ENCODE measurements around the gene TRIP10. TPM values are rescaled to one million over a fixed set of nuclear protein-coding genes. Genes with fewer than 3 reads are reported as not detected.

TRIP10 gene
- total and polyA plus RNA-seq, 2 of the 13 experiments (the other 11 are each of a cell fraction or from before 2014, with no cell fraction given): 32.5 to 33.2 TPM

GRCh38 chr19:6753178-6754031 lies 13.9 kb downstream of the TRIP10 start (continued):
- no peak; the same call in 1 of the 2 replicates for TF ChIP-seq HNF4G (IDR thresholded peaks at IDR 0.05; ENCODE audit: borderline replicate concordance, low read depth, low read length)
- no peak; the same call in 1 of the 2 replicates for TF ChIP-seq HNF4G (CRISPR knock-in tag; IDR thresholded peaks at IDR 0.05; ENCODE audit: borderline replicate concordance, low read depth)
- TF ChIP-seq STAT5B (CRISPR knock-in tag; IDR thresholded peaks at IDR 0.05): no peak
- TF ChIP-seq, protein P1, sequence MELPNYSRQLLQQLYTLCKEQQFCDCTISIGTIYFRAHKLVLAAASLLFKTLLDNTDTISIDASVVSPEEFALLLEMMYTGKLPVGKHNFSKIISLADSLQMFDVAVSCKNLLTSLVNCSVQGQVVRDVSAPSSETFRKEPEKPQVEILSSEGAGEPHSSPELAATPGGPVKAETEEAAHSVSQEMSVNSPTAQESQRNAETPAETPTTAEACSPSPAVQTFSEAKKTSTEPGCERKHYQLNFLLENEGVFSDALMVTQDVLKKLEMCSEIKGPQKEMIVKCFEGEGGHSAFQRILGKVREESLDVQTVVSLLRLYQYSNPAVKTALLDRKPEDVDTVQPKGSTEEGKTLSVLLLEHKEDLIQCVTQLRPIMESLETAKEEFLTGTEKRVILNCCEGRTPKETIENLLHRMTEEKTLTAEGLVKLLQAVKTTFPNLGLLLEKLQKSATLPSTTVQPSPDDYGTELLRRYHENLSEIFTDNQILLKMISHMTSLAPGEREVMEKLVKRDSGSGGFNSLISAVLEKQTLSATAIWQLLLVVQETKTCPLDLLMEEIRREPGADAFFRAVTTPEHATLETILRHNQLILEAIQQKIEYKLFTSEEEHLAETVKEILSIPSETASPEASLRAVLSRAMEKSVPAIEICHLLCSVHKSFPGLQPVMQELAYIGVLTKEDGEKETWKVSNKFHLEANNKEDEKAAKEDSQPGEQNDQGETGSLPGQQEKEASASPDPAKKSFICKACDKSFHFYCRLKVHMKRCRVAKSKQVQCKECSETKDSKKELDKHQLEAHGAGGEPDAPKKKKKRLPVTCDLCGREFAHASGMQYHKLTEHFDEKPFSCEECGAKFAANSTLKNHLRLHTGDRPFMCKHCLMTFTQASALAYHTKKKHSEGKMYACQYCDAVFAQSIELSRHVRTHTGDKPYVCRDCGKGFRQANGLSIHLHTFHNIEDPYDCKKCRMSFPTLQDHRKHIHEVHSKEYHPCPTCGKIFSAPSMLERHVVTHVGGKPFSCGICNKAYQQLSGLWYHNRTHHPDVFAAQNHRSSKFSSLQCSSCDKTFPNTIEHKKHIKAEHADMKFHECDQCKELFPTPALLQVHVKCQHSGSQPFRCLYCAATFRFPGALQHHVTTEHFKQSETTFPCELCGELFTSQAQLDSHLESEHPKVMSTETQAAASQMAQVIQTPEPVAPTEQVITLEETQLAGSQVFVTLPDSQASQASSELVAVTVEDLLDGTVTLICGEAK (IDR thresholded peaks at IDR 0.05): no peak
- TF ChIP-seq, protein P1 (CRISPR knock-in tag; IDR thresholded peaks at IDR 0.05): no peak
- no peak for TF ChIP-seq NCOR1 (IDR thresholded peaks at IDR 0.05; ENCODE audit: borderline replicate concordance, low read length)
- TF ChIP-seq ZNF282 (IDR thresholded peaks at IDR 0.05; ENCODE audit: partially characterized antibody): no peak
- no peak for TF ChIP-seq NFYB (CRISPR knock-in tag; IDR thresholded peaks at IDR 0.05)
- TF ChIP-seq, protein P2, sequence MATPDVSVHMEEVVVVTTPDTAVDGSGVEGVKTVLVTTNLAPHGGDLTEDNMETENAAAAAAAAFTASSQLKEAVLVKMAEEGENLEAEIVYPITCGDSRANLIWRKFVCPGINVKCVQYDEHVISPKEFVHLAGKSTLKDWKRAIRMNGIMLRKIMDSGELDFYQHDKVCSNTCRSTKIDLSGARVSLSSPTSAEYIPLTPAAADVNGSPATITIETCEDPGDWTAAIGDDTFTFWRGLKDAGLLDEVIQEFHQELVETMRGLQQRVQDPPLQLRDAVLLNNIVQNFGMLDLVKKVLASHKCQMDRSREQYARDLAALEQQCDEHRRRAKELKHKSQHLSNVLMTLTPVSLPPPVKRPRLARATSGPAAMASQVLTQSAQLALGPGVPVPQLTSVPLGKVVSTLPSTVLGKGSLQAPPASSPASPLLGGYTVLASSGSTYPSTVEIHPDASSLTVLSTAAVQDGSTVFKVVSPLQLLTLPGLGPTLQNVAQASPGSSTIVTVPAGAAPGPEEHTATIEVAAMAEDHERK (CRISPR knock-in tag; IDR thresholded peaks at IDR 0.05; ENCODE audit: low read depth): no peak
- peak; percentile 93 for TF ChIP-seq TBX2 (CRISPR knock-in tag; IDR thresholded peaks at IDR 0.05; ENCODE audit: borderline replicate concordance)
- TF ChIP-seq KDM4B (CRISPR knock-in tag; IDR thresholded peaks at IDR 0.05): peak; percentile 78; the same call in 1 of the 2 replicates
- no peak for TF ChIP-seq PAF1 (CRISPR knock-in tag; IDR thresholded peaks at IDR 0.05)
- no peak for TF ChIP-seq AGO2 (optimal IDR thresholded peaks at IDR 0.05; ENCODE audit: low read depth, low read length)
- no peak for TF ChIP-seq RARG (CRISPR knock-in tag; IDR thresholded peaks at IDR 0.05; ENCODE audit: low read depth)
- no peak; the same call in 1 of the 2 replicates for TF ChIP-seq ZMAT3 (CRISPR knock-in tag; conservative IDR thresholded peaks at IDR 0.05)
- peak; percentile 64; the same call in 1 of the 2 replicates for TF ChIP-seq MTERF4 (CRISPR knock-in tag; IDR thresholded peaks at IDR 0.05)
- 0 out of 2 replicates have a peak, but pooled peaks have one; percentile 89 for TF ChIP-seq GLI4 (CRISPR knock-in tag; IDR thresholded peaks at IDR 0.05; ENCODE audit: borderline replicate concordance)
- no peak; the same call in 1 of the 2 replicates for TF ChIP-seq KDM3A (CRISPR knock-in tag; IDR thresholded peaks at IDR 0.05; ENCODE audit: low read depth)

Data from HepG2 (cell line).